ENCODE results near the gene RNF150. TPM values are rescaled to one million over a fixed set of nuclear protein-coding genes. Genes with fewer than 3 reads are reported as not detected.

The RNF150 gene
- polyA plus RNA-seq, 2 of the 4 experiments (the other 2 are of a cell fraction) = 0.21 to 0.34 TPM

DNA sequence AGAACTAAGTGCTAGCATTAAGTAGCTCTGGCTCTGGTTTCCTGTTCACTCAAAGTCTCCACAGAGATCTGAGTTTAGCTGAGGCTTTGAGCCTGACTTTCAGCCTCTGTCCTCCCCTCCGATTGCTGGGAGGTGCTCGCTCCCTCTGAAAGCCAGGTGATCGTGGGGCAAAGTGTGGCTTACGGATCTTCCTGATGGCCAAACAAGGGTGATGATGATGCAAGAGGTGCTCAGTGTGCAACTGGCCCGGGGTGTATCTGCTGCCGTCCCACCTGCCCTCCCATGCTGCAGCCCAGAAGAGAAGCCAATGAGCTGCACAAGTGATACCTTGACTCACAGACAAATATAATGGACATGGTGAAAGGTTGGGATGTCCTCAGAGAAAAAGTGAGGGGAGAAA lies 207.9 kb downstream of the RNF150 start:
- DNase-seq (ENCODE audit: low read depth in 1 of 2, low spot score in 1 of 2) (no peak), FAIRE-seq (no peak), ATAC-seq (no peak)
- ChIA-PET CTCF (no interaction called here), POLR2A (no interaction called here)
- H3K27ac ChIP-seq = no peak overlapping the region
- no peaks in the 10 kb centered on the region for H3K4me1 ChIP-seq
- H3K4me3 ChIP-seq = no peak overlapping the region
- H3K9me3 ChIP-seq = no peaks in the 10 kb centered on the region
- WGBS (ENCODE audit: missing lambda C conversion rate) = 71% methylated on average over 5 of the region's 6 CpGs
- H3K4me2 ChIP-seq = no peak overlapping the region
- no peak for TF ChIP-seq ATOH8 (CRISPR knock-in tag; IDR thresholded peaks at IDR 0.05; ENCODE audit: low read depth)
- no peak for TF ChIP-seq NFE2L2 (conservative IDR thresholded peaks at IDR 0.05; ENCODE audit: low read length)
- no peak for TF ChIP-seq USF2 (IDR thresholded peaks at IDR 0.05)
- TF ChIP-seq TFCP2L1 (CRISPR knock-in tag; IDR thresholded peaks at IDR 0.05) = no peak
- TF ChIP-seq KDM5A (IDR thresholded peaks at IDR 0.05) = no peak
- TF ChIP-seq BCL3 (IDR thresholded peaks at IDR 0.05) = no peak
- TF ChIP-seq JUNB (IDR thresholded peaks at IDR 0.05) = no peak
- TF ChIP-seq RARB (CRISPR knock-in tag; IDR thresholded peaks at IDR 0.05) = no peak
- no peak for TF ChIP-seq EHMT2 (IDR thresholded peaks at IDR 0.05; ENCODE audit: low read depth)
- TF ChIP-seq POLR2A (IDR thresholded peaks at IDR 0.05; ENCODE audit: low read length) = no peak
- TF ChIP-seq SREBF2 (IDR thresholded peaks at IDR 0.05) = no peak
- TF ChIP-seq RCOR1 (IDR thresholded peaks at IDR 0.05; ENCODE audit: low read depth, low read length) = no peak
- no peak for TF ChIP-seq EP300 (IDR thresholded peaks at IDR 0.05)
- no peak for TF ChIP-seq CHD4 (IDR thresholded peaks at IDR 0.05; ENCODE audit: borderline replicate concordance)
- TF ChIP-seq MYC (IDR thresholded peaks at IDR 0.05; ENCODE audit: borderline replicate concordance, low read length) = no peak
- TF ChIP-seq CEBPB (IDR thresholded peaks at IDR 0.05) = no peak
- no peak for TF ChIP-seq ZFP36 (IDR thresholded peaks at IDR 0.05; ENCODE audit: borderline replicate concordance, partially characterized antibody)
- no peak for TF ChIP-seq CBX8 (IDR thresholded peaks at IDR 0.05)
- no peak for TF ChIP-seq ZSCAN20 (CRISPR knock-in tag; IDR thresholded peaks at IDR 0.05)
- no peak for TF ChIP-seq HMGXB4 (CRISPR knock-in tag; IDR thresholded peaks at IDR 0.05; ENCODE audit: borderline replicate concordance)

DNA sequence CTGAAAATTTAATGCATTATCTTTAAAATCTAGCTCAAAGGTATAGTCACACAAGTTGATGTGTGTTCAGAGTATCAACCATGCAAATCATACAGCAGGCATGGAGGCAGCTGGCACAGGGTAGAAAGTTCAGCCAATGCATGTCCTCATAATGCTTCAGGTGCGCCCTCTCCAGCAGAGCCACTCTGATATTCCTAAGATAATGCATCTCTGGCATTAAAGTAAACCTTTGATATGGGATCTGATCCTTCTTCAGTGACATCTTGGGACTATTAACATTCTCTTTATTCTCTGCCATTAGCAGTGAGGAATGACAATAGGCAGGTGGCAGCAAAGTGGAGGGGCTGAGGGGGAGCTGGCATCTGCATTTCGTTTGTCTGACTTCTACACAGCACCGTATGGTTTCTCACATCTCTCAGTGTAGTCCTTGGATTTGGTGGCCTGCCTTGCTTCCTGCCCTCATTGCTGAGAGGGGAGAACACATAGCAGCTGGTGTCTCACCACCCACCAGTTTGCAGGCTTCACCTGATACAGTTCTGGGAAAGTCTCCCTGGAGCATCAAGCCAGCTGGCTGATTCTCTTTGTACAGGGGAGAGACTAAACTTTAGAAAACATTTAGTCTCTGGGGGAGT lies 208.4 kb downstream of the RNF150 start:
- H3K27ac ChIP-seq = no peak overlapping the region
- CTCF ChIA-PET = no interaction called here
- no peak for FAIRE-seq

More for the DNA sequence above, 208.4 kb downstream of the RNF150 start:
- Histone ChIP-seq H3K4me1 (no peaks in the 10 kb centered on the region), H3K4me2 (no peak overlapping the region), H3K9me3 (no peaks in the 10 kb centered on the region), H3K4me3 (no peak overlapping the region)
- no peak for DNase-seq (ENCODE audit: low read depth in 1 of 2, low spot score in 1 of 2)
- POLR2A ChIA-PET = no interaction called here
- WGBS (ENCODE audit: missing lambda C conversion rate) = 3% methylated on average over 3 of the region's 3 CpGs
- TF ChIP-seq MAFK (IDR thresholded peaks at IDR 0.05; ENCODE audit: partially characterized antibody) = no peak
- no peak for TF ChIP-seq BCL3 (IDR thresholded peaks at IDR 0.05)
- TF ChIP-seq JUN (IDR thresholded peaks at IDR 0.05) = no peak
- no peak for TF ChIP-seq KDM1A (IDR thresholded peaks at IDR 0.05; ENCODE audit: low read depth)
- ATAC-seq = no peak

Measured in A549 (cell line).